NCI-H226 (cell line): ENCODE data around the gene HERPUD2.
"Not testable (repeated sequence)": the region's sequence is repeated elsewhere in the genome, so short reads cannot be mapped to it uniquely, and the experiment has no call there.

Source experiments
- DNase-seq: peaks from one replicate; pipeline ENCODE4 v3.0.0-alpha.2; 2015

HERPUD2 gene

GRCh38 chr7:35599061-35599460, 95.9 kb downstream of the HERPUD2 start:
- no peak for DNase-seq

- peak; percentile 53 for DNase-seq
These were observed 98.9 kb downstream of the HERPUD2 start for GRCh38 chr7:35596061-35596460.

- DNase-seq: no peak
These were observed 101.0 kb downstream of the HERPUD2 start for GRCh38 chr7:35593899-35594298.

- DNase-seq: no peak
These were observed 106.3 kb downstream of the HERPUD2 start for GRCh38 chr7:35588647-35589046.

GRCh38 chr7:35584990-35585389, 109.9 kb downstream of the HERPUD2 start:
- no peak for DNase-seq

GRCh38 chr7:35584533-35584932, 110.4 kb downstream of the HERPUD2 start:
- DNase-seq: not testable (repeated sequence)
